T-helper 2 cell treated with Interferon-gamma antibody and Interleukin-4, amounts not matched to agents 5 μg/mL and 100 μg/mL, for 36 hours (primary cell): ENCODE results near the gene SUCLG2.

ENCODE experiments used
- DNase-seq: peaks from one replicate; pipeline ENCODE4 v3.0.0; 2021; ENCODE audit warnings: low spot score
- H3K27ac Mint-ChIP-seq: one replicate; pipeline ENCODE4 v1.8.0; 2021; ENCODE audit warnings: mild to moderate bottlenecking, mixed read lengths
- H3K27me3 Mint-ChIP-seq: one replicate; pipeline ENCODE4 v1.8.0; 2021; ENCODE audit warnings: low read depth, mixed read lengths
- H3K36me3 Mint-ChIP-seq: one replicate; pipeline ENCODE4 v1.8.0; 2021; ENCODE audit warnings: low read depth, mixed read lengths
- H3K4me1 Mint-ChIP-seq: one replicate; pipeline ENCODE4 v1.8.0; 2021; ENCODE audit warnings: low read depth, mixed read lengths
- H3K4me3 Mint-ChIP-seq: one replicate; pipeline ENCODE4 v1.8.0; 2022; ENCODE audit warnings: mild to moderate bottlenecking, moderate library complexity, mixed read lengths
- H3K9me3 Mint-ChIP-seq: one replicate; pipeline ENCODE4 v1.8.0; 2021; ENCODE audit warnings: mixed read lengths

SUCLG2 gene

GRCh38 chr3:67484085-67484484 lies 170.3 kb downstream of the SUCLG2 start:
- H3K9me3 Mint-ChIP-seq: no peaks in the 10 kb centered on the region
- no peaks in the 10 kb centered on the region for H3K27me3 Mint-ChIP-seq
- no peak for DNase-seq
- peaks cover 23% of the 10 kb centered on the region for H3K36me3 Mint-ChIP-seq
- no peak overlapping the region for H3K4me3 Mint-ChIP-seq
- H3K4me1 Mint-ChIP-seq: peaks cover 8% of the 10 kb centered on the region
- H3K27ac Mint-ChIP-seq: peak overlapping the region; percentile 51

- Mint-ChIP-seq H3K36me3 (peaks cover 26% of the 10 kb centered on the region), H3K27me3 (no peaks in the 10 kb centered on the region), H3K9me3 (no peaks in the 10 kb centered on the region), H3K4me3 (no peak overlapping the region), H3K4me1 (peaks cover 9% of the 10 kb centered on the region), H3K27ac (no peak overlapping the region)
- no peak for DNase-seq
These were observed 173.3 kb downstream of the SUCLG2 start for GRCh38 chr3:67481126-67481525.

- H3K4me1 Mint-ChIP-seq: peaks cover 3% of the 10 kb centered on the region
- no peak for DNase-seq
- H3K4me3 Mint-ChIP-seq: no peak overlapping the region
- H3K36me3 Mint-ChIP-seq: peaks cover 20% of the 10 kb centered on the region
- no peaks in the 10 kb centered on the region for H3K27me3 Mint-ChIP-seq
- no peak overlapping the region for H3K27ac Mint-ChIP-seq
- no peaks in the 10 kb centered on the region for H3K9me3 Mint-ChIP-seq
These were observed 176.0 kb downstream of the SUCLG2 start for GRCh38 chr3:67478423-67478822.

- no peak overlapping the region for H3K27ac Mint-ChIP-seq
These were observed 180.1 kb downstream of the SUCLG2 start for GRCh38 chr3:67474311-67474710.

GRCh38 chr3:67472674-67473201 lies 181.7 kb downstream of the SUCLG2 start:
- no peaks in the 10 kb centered on the region for H3K27me3 Mint-ChIP-seq
- H3K27ac Mint-ChIP-seq: no peak overlapping the region
- no peaks in the 10 kb centered on the region for H3K9me3 Mint-ChIP-seq
- H3K36me3 Mint-ChIP-seq: peaks cover 23% of the 10 kb centered on the region
- H3K4me1 Mint-ChIP-seq: peaks cover 3% of the 10 kb centered on the region
- no peak for DNase-seq
- H3K4me3 Mint-ChIP-seq: no peak overlapping the region

More at GRCh38 chr3:67474311-67474710, 180.1 kb downstream of the SUCLG2 start:
- DNase-seq: no peak
- H3K4me1 Mint-ChIP-seq: peaks cover 3% of the 10 kb centered on the region
- H3K36me3 Mint-ChIP-seq: peaks cover 21% of the 10 kb centered on the region
- H3K27me3 Mint-ChIP-seq: no peaks in the 10 kb centered on the region
- H3K9me3 Mint-ChIP-seq: no peaks in the 10 kb centered on the region
- no peak overlapping the region for H3K4me3 Mint-ChIP-seq

GRCh38 chr3:67470207-67470606 lies 184.2 kb downstream of the SUCLG2 start:
- no peak overlapping the region for H3K4me3 Mint-ChIP-seq

GRCh38 chr3:67468511-67468910 lies 185.9 kb downstream of the SUCLG2 start:
- Mint-ChIP-seq H3K4me1 (no peaks in the 10 kb centered on the region), H3K4me3 (no peak overlapping the region), H3K27ac (no peak overlapping the region), H3K27me3 (no peaks in the 10 kb centered on the region), H3K9me3 (no peaks in the 10 kb centered on the region), H3K36me3 (peaks cover 26% of the 10 kb centered on the region)
- DNase-seq: no peak

More at GRCh38 chr3:67470207-67470606, 184.2 kb downstream of the SUCLG2 start:
- no peak for DNase-seq
- Mint-ChIP-seq H3K36me3 (peaks cover 26% of the 10 kb centered on the region), H3K4me1 (no peaks in the 10 kb centered on the region), H3K9me3 (no peaks in the 10 kb centered on the region), H3K27me3 (no peaks in the 10 kb centered on the region), H3K27ac (no peak overlapping the region)

- no peaks in the 10 kb centered on the region for H3K27me3 Mint-ChIP-seq
- peaks cover 10% of the 10 kb centered on the region for H3K4me1 Mint-ChIP-seq
- H3K4me3 Mint-ChIP-seq: no peak overlapping the region
- DNase-seq: no peak
- H3K27ac Mint-ChIP-seq: no peak overlapping the region
- H3K36me3 Mint-ChIP-seq: peaks cover 27% of the 10 kb centered on the region
- H3K9me3 Mint-ChIP-seq: no peaks in the 10 kb centered on the region
These were observed 190.8 kb downstream of the SUCLG2 start for GRCh38 chr3:67463656-67464055.

- H3K9me3 Mint-ChIP-seq: no peaks in the 10 kb centered on the region
- no peak for DNase-seq
- no peak overlapping the region for H3K4me3 Mint-ChIP-seq
- H3K4me1 Mint-ChIP-seq: peaks cover 10% of the 10 kb centered on the region
- peaks cover 22% of the 10 kb centered on the region for H3K36me3 Mint-ChIP-seq
- H3K27ac Mint-ChIP-seq: no peak overlapping the region
- no peaks in the 10 kb centered on the region for H3K27me3 Mint-ChIP-seq
These were observed 192.2 kb downstream of the SUCLG2 start for GRCh38 chr3:67462187-67462586.

- no peak overlapping the region for H3K27ac Mint-ChIP-seq
- no peak for DNase-seq
- H3K9me3 Mint-ChIP-seq: no peaks in the 10 kb centered on the region
- no peak overlapping the region for H3K4me3 Mint-ChIP-seq
- peaks cover 22% of the 10 kb centered on the region for H3K36me3 Mint-ChIP-seq
- peaks cover 10% of the 10 kb centered on the region for H3K4me1 Mint-ChIP-seq
- H3K27me3 Mint-ChIP-seq: no peaks in the 10 kb centered on the region
These were observed 192.7 kb downstream of the SUCLG2 start for GRCh38 chr3:67461667-67462142.

- Mint-ChIP-seq H3K27me3 (no peaks in the 10 kb centered on the region), H3K36me3 (peaks cover 22% of the 10 kb centered on the region), H3K27ac (no peak overlapping the region), H3K4me3 (no peak overlapping the region), H3K9me3 (no peaks in the 10 kb centered on the region), H3K4me1 (peaks cover 10% of the 10 kb centered on the region)
- no peak for DNase-seq
These were observed 193.4 kb downstream of the SUCLG2 start for GRCh38 chr3:67460841-67461510.

GRCh38 chr3:67459796-67460195 lies 194.6 kb downstream of the SUCLG2 start:
- no peak for DNase-seq
- no peak overlapping the region for H3K27ac Mint-ChIP-seq
- H3K4me3 Mint-ChIP-seq: no peak overlapping the region
- H3K27me3 Mint-ChIP-seq: no peaks in the 10 kb centered on the region
- H3K4me1 Mint-ChIP-seq: peaks cover 10% of the 10 kb centered on the region
- peaks cover 20% of the 10 kb centered on the region for H3K36me3 Mint-ChIP-seq
- no peaks in the 10 kb centered on the region for H3K9me3 Mint-ChIP-seq

- no peak for DNase-seq
- no peaks in the 10 kb centered on the region for H3K27me3 Mint-ChIP-seq
- H3K36me3 Mint-ChIP-seq: peaks cover 18% of the 10 kb centered on the region
- no peak overlapping the region for H3K4me3 Mint-ChIP-seq
- no peak overlapping the region for H3K27ac Mint-ChIP-seq
- peaks cover 10% of the 10 kb centered on the region for H3K4me1 Mint-ChIP-seq
- H3K9me3 Mint-ChIP-seq: no peaks in the 10 kb centered on the region
These were observed 195.4 kb downstream of the SUCLG2 start for GRCh38 chr3:67458896-67459530.

GRCh38 chr3:67458408-67458807 lies 196.0 kb downstream of the SUCLG2 start:
- Mint-ChIP-seq H3K4me1 (peaks cover 10% of the 10 kb centered on the region), H3K36me3 (peaks cover 16% of the 10 kb centered on the region), H3K27ac (no peak overlapping the region), H3K27me3 (no peaks in the 10 kb centered on the region), H3K9me3 (no peaks in the 10 kb centered on the region), H3K4me3 (no peak overlapping the region)
- DNase-seq: no peak
